ENCODE data around the gene PIGW.

DNA sequence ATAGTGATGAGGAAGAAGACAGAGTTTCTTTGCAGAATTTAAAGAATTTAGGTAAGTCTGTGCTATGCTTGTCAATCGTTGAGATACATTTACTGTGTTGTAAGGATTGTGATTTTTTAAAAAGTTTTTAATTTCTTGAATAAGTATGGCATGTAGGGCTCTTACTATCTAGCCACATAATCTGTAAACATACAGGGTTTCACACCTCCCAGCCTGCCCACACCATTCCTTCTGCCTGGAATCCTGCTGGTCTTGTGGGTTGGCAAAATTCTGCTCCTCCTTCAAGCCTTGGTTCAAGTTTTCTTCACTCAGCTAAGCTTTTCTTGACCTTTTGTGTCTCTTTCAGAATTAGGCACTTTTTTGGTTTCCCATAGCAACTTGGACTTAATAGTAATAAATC lies 40.8 kb upstream of the PIGW start:
- TF ChIP-seq, protein P1, sequence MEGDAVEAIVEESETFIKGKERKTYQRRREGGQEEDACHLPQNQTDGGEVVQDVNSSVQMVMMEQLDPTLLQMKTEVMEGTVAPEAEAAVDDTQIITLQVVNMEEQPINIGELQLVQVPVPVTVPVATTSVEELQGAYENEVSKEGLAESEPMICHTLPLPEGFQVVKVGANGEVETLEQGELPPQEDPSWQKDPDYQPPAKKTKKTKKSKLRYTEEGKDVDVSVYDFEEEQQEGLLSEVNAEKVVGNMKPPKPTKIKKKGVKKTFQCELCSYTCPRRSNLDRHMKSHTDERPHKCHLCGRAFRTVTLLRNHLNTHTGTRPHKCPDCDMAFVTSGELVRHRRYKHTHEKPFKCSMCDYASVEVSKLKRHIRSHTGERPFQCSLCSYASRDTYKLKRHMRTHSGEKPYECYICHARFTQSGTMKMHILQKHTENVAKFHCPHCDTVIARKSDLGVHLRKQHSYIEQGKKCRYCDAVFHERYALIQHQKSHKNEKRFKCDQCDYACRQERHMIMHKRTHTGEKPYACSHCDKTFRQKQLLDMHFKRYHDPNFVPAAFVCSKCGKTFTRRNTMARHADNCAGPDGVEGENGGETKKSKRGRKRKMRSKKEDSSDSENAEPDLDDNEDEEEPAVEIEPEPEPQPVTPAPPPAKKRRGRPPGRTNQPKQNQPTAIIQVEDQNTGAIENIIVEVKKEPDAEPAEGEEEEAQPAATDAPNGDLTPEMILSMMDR (IDR thresholded peaks at IDR 0.05), result no peak
- no peak for TF ChIP-seq POLR2A (IDR thresholded peaks at IDR 0.05)

All from tibial nerve (tissue), 3 donors.